Activated CD4-positive, alpha-beta T cell treated with anti-CD3 and anti-CD28 coated beads, Interleukin-2, amount 10 ng/mL, durations not matched to agents 7 days and 5 days (primary cell): ENCODE results near the gene AKIRIN1. TPM values are rescaled to one million over a fixed set of nuclear protein-coding genes. Genes with fewer than 3 reads are reported as not detected.
A peak's percentile ranks its signal among the peaks of the same experiment; 100 is the strongest.
"Not testable (repeated sequence)": the region's sequence is repeated elsewhere in the genome, so short reads cannot be mapped to it uniquely, and the experiment has no call there.

ENCODE experiments used
- CTCF ChIA-PET: fragments of 350-600 bp; sonication (Branson Sonifier 250); formaldehyde crosslinking; loops from one replicate; lab custom pipeline; 2021; ENCODE audit warnings: antibody characterized with exemption; lab: Charles Lee
- POLR2A ChIA-PET: fragments of 350-600 bp; sonication (Branson Sonifier 250); formaldehyde crosslinking; loops from one replicate; lab custom pipeline; 2021; ENCODE audit warnings: antibody characterized with exemption; lab: Charles Lee
- DNase-seq: peaks from one replicate; pipeline ENCODE4 v3.0.0-alpha.2; 2020
- H3K27ac Mint-ChIP-seq: one replicate; pipeline ENCODE4 v1.8.0; 2021; ENCODE audit warnings: mild to moderate bottlenecking, moderate library complexity, mixed read lengths
- H3K27me3 Mint-ChIP-seq: one replicate; pipeline ENCODE4 v1.8.0; 2021; ENCODE audit warnings: mixed read lengths
- H3K36me3 Mint-ChIP-seq: one replicate; pipeline ENCODE4 v1.8.0; 2021; ENCODE audit warnings: low read depth, mixed read lengths
- H3K4me1 Mint-ChIP-seq: one replicate; pipeline ENCODE4 v1.8.0; 2021; ENCODE audit warnings: mixed read lengths
- H3K4me3 Mint-ChIP-seq: one replicate; pipeline ENCODE4 v1.8.0; 2021; ENCODE audit warnings: mild to moderate bottlenecking, moderate library complexity, mixed read lengths
- H3K9me3 Mint-ChIP-seq: one replicate; pipeline ENCODE4 v1.8.0; 2021; ENCODE audit warnings: mixed read lengths
- total RNA-seq, 2 experiments: library from RNA; stranded (reverse); gene quantifications; one replicate each; pipeline ENCODE4 v1.2.3, GENCODE V29; 2021

The AKIRIN1 gene
- total RNA-seq, 2 experiments from 2014 or later, result 61.2 to 74.5 TPM

GRCh38 chr1:39003281-39003680, 12.2 kb downstream of the AKIRIN1 start:
- peaks cover 32% of the 10 kb centered on the region for H3K4me1 Mint-ChIP-seq
- H3K36me3 Mint-ChIP-seq, result peaks cover 67% of the 10 kb centered on the region
- no peaks in the 10 kb centered on the region for H3K27me3 Mint-ChIP-seq
- CTCF ChIA-PET, result interaction anchor here (1.8 kb wide), 1 partner anchor 11 kb away, joined by 5 read pairs; no protein-coding TSS in a partner anchor
- H3K27ac Mint-ChIP-seq, result peak overlapping the region; percentile 21
- no peak for DNase-seq
- H3K4me3 Mint-ChIP-seq, result no peak overlapping the region
- POLR2A ChIA-PET, result no interaction called here
- no peaks in the 10 kb centered on the region for H3K9me3 Mint-ChIP-seq

- H3K9me3 Mint-ChIP-seq, result no peaks in the 10 kb centered on the region
- no peak overlapping the region for H3K27ac Mint-ChIP-seq
- peaks cover 31% of the 10 kb centered on the region for H3K4me1 Mint-ChIP-seq
- DNase-seq, result no peak
- POLR2A ChIA-PET, result no interaction called here
- no peaks in the 10 kb centered on the region for H3K27me3 Mint-ChIP-seq
- no peak overlapping the region for H3K4me3 Mint-ChIP-seq
- H3K36me3 Mint-ChIP-seq, result peaks cover 69% of the 10 kb centered on the region
- CTCF ChIA-PET, result interaction anchor here (1.8 kb wide), 1 partner anchor 11 kb away, joined by 5 read pairs; no protein-coding TSS in a partner anchor
Observed at GRCh38 chr1:39003794-39004193, 12.7 kb downstream of the AKIRIN1 start.

GRCh38 chr1:39006287-39006686, 15.2 kb downstream of the AKIRIN1 start:
- Mint-ChIP-seq H3K4me3 (no peak overlapping the region), H3K27ac (no peak overlapping the region), H3K4me1 (peaks cover 20% of the 10 kb centered on the region), H3K9me3 (no peaks in the 10 kb centered on the region), H3K36me3 (peaks cover 62% of the 10 kb centered on the region), H3K27me3 (no peaks in the 10 kb centered on the region)
- ChIA-PET POLR2A (no interaction called here), CTCF (interaction anchor here (0.7 kb wide), 1 partner anchor 811 kb away, joined by 3 read pairs; no protein-coding TSS in a partner anchor)
- no peak for DNase-seq

GRCh38 chr1:39006726-39007645, 15.9 kb downstream of the AKIRIN1 start:
- Mint-ChIP-seq H3K27ac (no peak overlapping the region), H3K27me3 (no peaks in the 10 kb centered on the region), H3K36me3 (peaks cover 59% of the 10 kb centered on the region), H3K4me1 (peaks cover 14% of the 10 kb centered on the region), H3K9me3 (no peaks in the 10 kb centered on the region), H3K4me3 (no peak overlapping the region)
- ChIA-PET POLR2A (no interaction called here), CTCF (no interaction called here)
- DNase-seq, result no peak

GRCh38 chr1:39014956-39015355, 23.9 kb downstream of the AKIRIN1 start:
- H3K27me3 Mint-ChIP-seq, H3K27ac Mint-ChIP-seq, H3K4me3 Mint-ChIP-seq, POLR2A ChIA-PET, H3K9me3 Mint-ChIP-seq, H3K4me1 Mint-ChIP-seq, DNase-seq: not testable (repeated sequence)
- CTCF ChIA-PET, result interaction anchor here (1.9 kb wide), 1 partner anchor 18 kb away, joined by 4 read pairs; no protein-coding TSS in a partner anchor
- H3K36me3 Mint-ChIP-seq, result peaks cover 15% of the 10 kb centered on the region

GRCh38 chr1:39016604-39017171, 25.6 kb downstream of the AKIRIN1 start:
- Mint-ChIP-seq H3K27ac (no peak overlapping the region), H3K27me3 (peaks cover 2% of the 10 kb centered on the region), H3K4me1 (peaks cover 3% of the 10 kb centered on the region), H3K9me3 (no peaks in the 10 kb centered on the region), H3K36me3 (peaks cover 11% of the 10 kb centered on the region), H3K4me3 (no peak overlapping the region)
- CTCF ChIA-PET, result no interaction called here
- POLR2A ChIA-PET, result interaction anchor here (0.6 kb wide), 1 partner anchor 214 kb away, joined by 3 read pairs; no protein-coding TSS in a partner anchor
- DNase-seq, result no peak

- no peak for DNase-seq
- POLR2A ChIA-PET, result interaction anchor here (0.6 kb wide), 2 partner anchors 213 to 1275 kb away, joined by 3 to 10 read pairs; no protein-coding TSS in a partner anchor
- Mint-ChIP-seq H3K27ac (no peak overlapping the region), H3K4me1 (no peaks in the 10 kb centered on the region), H3K4me3 (no peak overlapping the region), H3K27me3 (peaks cover 2% of the 10 kb centered on the region), H3K36me3 (peaks cover 5% of the 10 kb centered on the region), H3K9me3 (no peaks in the 10 kb centered on the region)
- CTCF ChIA-PET, result no interaction called here
Observed at GRCh38 chr1:39017266-39017665, 26.2 kb downstream of the AKIRIN1 start.

GRCh38 chr1:39020494-39020893, 29.4 kb downstream of the AKIRIN1 start:
- CTCF ChIA-PET, result interaction anchor here (0.7 kb wide), 1 partner anchor 32 kb away, joined by 3 read pairs; no protein-coding TSS in a partner anchor
- H3K9me3 Mint-ChIP-seq, H3K27me3 Mint-ChIP-seq, H3K36me3 Mint-ChIP-seq, POLR2A ChIA-PET, H3K27ac Mint-ChIP-seq, DNase-seq, H3K4me3 Mint-ChIP-seq, H3K4me1 Mint-ChIP-seq: not testable (repeated sequence)

- peaks cover 5% of the 10 kb centered on the region for H3K27me3 Mint-ChIP-seq
- peaks cover 13% of the 10 kb centered on the region for H3K4me1 Mint-ChIP-seq
- H3K9me3 Mint-ChIP-seq, result peaks cover 4% of the 10 kb centered on the region
- no peaks in the 10 kb centered on the region for H3K36me3 Mint-ChIP-seq
- ChIA-PET POLR2A (no interaction called here), CTCF (interaction anchor here (0.7 kb wide), 1 partner anchor 39 kb away, joined by 3 read pairs; no protein-coding TSS in a partner anchor)
- H3K27ac Mint-ChIP-seq, result no peak overlapping the region
- no peak for DNase-seq
- no peak overlapping the region for H3K4me3 Mint-ChIP-seq
Observed at GRCh38 chr1:39021426-39021825, 30.4 kb downstream of the AKIRIN1 start.

- DNase-seq, result no peak
- ChIA-PET CTCF (no interaction called here), POLR2A (no interaction called here)
- Mint-ChIP-seq H3K27me3 (peaks cover 5% of the 10 kb centered on the region), H3K27ac (no peak overlapping the region), H3K4me3 (no peak overlapping the region), H3K4me1 (peaks cover 20% of the 10 kb centered on the region), H3K9me3 (peaks cover 4% of the 10 kb centered on the region), H3K36me3 (peaks cover 6% of the 10 kb centered on the region)
Observed at GRCh38 chr1:39023140-39023539, 32.1 kb downstream of the AKIRIN1 start.

- peak within 1 kb of the TSS; percentile 89 for H3K4me3 Mint-ChIP-seq
- POLR2A ChIA-PET, result interaction anchor here (0.6 to 0.7 kb wide), 2 partner anchors 155 to 167 kb away, joined by 3 read pairs; no protein-coding TSS in a partner anchor
Observed at GRCh38 chr1:39026051-39026865, 35.2 kb downstream of the AKIRIN1 start, which contains the start of gene NDUFS5. Gene NDUFS5 (plus strand): TSS chr1:39026350. CDS start chr1:39028725, 2,375 bp downstream.

More at GRCh38 chr1:39026051-39026865, 35.2 kb downstream of the AKIRIN1 start, which contains the start of gene NDUFS5:
- Mint-ChIP-seq H3K9me3 (peaks cover 4% of the 10 kb centered on the region), H3K36me3 (peaks cover 24% of the 10 kb centered on the region), H3K27me3 (peaks cover 5% of the 10 kb centered on the region), H3K4me1 (peaks cover 34% of the 10 kb centered on the region), H3K27ac (peak within 1 kb of the TSS; percentile 97)
- CTCF ChIA-PET, result interaction anchor here (0.6 to 2.2 kb wide), 6 partner anchors 10 to 1841 kb away, joined by 3 to 5 read pairs (median 3); no protein-coding TSS in a partner anchor
- peak; percentile 87 for DNase-seq
